ENCODE data around the gene SEMA3G.

SEMA3G gene

DNA sequence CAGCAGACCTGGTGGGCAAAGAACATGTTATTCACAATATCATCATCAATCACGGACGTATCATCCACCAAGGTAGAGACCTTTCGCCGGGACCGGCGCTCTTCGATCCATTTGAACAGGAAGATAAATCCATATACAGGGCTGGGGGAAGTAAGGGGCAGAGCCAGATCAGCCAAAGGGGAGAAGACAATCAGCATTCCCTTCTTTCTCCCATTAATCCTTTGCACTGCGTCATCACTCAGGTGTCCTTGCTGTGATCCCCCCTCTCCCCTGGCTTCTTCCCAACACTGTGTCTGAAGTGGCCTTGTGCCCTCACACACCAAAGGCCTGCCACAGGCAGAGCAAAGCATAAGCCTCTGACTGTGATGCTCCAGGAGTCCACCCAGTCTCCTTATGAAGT lies 36.4 kb downstream of the SEMA3G start:
- no peak for DNase-seq (ENCODE audit: low spot score)

DNA sequence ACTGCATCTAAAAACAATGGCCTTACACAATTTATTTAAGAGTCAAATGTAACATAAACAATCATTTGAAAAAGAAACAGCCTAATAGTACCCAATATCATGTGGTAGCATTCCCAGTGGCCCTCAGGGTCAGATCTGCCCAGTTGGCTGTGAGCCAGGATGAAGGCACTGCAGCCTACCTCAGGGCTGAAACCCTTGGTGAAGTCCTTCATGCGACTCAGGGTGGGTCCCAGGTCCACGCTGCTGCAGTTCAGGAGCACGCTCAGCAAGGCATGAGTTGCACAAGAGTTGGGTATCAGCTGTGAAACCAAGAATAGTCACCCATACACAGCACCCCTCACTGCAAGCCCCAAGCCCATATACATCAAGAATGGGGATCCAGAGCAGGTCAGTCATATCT lies 37.1 kb downstream of the SEMA3G start:
- DNase-seq (ENCODE audit: low spot score), result peak; percentile 36

DNA sequence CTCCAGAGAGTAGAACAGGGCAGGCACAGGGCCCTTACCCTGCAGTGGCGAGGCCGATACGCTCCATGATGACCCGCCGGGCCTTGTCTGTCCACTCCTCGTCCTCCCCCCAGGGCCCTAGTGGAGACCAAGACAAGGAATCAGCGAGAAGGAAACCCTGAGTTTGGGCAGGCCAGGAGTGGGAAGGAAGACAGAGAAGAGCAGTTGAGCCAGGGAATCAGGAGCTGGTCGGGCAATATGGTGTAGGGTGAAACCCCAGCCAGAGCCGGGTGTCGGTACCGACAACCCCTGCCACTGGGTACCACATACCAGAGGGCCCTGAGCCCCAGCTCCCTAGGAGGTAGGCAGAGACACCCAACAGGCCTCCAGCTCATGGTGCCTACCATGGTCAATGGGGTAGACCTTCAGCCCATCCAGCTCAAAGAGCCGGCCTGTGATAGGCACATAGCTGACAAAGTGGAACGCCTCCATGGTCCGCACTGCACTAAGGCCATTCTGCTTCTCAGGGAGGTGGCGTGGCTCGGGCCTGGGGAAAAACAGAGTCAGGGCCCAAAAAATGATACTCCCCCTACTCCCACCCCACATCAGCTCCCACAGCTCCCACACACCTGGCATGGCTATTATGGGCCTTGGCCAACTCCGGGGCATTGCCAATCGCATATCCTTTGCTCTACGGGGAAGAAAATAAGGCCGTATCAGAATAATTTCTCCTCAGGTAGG lies 38.0 kb downstream of the SEMA3G start:
- DNase-seq (ENCODE audit: low spot score), result no peak

DNA sequence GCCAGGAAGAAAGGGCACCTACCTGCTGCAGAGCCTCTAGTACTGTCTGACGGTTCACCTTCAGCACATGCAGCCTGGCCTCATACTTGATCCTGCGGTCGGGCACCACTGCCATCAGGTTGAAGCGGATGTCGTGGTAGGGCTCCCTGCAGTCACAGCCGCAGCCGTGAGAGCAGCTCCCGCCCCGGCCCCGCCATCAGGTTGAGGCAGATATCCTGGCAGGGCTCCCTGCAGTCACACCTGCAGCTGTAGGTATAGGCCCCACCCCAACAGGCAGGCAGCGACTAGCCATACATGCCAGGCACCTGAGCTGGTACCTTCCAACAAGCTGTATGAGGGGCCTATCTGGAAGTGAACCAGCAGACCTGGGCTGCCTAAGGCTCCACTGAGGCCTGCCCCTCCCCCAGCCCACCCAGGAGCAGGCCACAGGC lies 38.7 kb downstream of the SEMA3G start:
- no peak for DNase-seq (ENCODE audit: low spot score)

DNA sequence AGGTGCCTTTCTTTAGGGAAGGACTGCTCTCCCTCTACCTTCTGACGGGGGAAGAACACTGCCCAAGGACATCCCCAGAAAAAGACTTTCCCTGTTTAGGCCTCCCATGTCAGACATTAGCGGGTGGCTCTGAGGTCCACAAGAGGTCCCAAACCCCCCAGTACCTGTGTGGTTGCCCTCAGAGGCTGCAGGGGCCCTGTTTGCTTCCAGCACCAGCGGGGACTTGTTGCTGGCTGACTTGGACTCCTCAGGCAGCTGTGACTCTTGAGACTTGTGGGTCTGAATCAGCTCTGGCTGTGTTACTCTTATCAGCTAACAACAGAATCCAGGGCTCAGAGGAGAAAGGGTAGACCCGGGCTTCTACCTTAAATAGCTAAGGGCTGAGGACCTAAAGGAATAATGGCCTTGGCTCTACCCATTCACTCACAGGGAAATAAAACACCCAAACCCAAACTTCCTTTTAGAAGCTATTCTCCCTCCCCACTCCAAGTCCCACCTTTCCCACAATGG lies 39.2 kb downstream of the SEMA3G start:
- DNase-seq (ENCODE audit: low spot score), result peak; percentile 82

DNA sequence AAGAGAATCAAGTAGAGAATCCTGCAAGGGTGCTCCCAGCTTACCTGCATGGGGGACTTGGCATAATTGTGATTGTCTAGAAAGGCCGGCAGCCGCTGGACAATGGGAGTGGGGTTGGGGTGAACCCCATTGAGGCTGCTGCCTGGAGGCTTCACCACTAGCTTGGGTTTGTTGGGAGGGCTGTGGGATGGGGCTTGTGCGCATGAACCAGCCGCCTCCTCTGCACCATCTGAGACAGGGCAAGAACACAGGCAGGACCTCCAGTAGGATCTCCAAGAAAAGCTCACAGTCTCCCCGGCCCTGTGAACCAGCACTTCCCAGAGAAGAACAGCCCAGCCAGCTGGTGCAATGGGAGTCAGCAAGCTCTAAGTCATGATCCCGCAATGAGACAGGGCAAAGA lies 39.8 kb downstream of the SEMA3G start:
- no peak for DNase-seq (ENCODE audit: low spot score)

DNA sequence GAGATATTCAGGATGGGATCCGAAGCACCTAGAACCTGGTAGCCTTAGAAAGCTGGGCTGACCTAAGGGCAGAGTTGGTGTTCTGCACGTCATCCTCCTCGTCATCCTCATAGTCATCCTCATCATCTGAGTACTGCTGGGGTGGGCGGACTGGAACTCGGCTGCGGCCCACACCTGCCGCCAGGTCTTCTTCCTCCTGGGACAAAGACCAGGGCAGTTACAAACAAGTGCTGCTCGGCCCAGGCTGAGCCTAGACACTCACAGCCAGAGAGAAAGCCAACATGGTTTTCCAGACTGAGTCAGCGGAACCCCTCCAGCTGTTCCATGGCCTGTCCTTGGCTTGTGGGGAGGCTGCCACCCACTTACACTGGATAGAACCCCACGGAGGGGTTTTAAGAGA lies 40.5 kb downstream of the SEMA3G start:
- no peak for DNase-seq (ENCODE audit: low spot score)

DNA sequence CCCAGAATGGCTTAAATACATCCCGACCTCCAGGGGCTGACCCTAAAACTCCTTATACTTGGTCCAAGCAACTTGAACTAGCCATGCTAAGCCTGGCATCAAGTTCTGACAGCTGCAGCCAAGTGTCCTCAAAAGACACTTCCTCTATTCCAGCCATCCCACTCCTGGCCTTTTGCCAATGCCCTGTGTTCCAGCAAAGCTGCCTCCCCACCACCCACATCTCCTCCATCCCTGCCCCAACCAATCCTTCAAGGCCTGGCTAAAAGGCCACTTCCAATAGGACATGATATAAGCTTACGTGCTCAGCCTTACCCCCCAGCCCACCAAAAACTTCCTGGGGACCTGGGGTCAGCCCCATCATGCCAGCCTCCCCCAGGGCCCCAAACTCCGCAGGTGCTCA lies 40.9 kb downstream of the SEMA3G start:
- DNase-seq (ENCODE audit: low spot score), result no peak

DNA sequence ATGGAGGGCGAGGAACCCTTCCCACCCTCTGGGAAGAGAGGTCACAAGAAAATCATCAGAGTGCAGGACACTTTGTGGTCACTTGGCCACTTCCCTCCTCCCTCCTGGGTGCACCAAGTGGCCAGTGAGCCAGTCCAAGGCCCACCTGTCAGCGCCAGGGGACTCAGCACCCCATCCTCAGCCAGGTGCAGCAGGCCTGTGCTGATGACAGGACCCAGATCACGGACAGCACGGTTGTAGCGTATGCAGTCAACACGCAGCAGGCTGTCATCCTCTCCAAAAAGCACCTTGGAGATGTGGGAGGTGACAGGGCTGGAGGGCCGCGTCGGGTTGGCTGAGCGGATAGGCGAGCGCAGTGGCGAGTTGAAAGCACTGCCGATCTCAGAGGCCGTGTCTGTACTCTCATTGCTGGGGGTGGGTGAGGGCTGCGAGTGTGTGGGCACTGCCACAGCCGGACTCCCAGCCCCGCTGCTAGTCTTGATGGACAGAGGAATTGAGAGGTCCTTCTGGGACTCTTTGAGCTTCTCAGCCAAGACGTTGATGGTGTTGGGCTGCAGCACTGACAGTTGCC lies 41.5 kb downstream of the SEMA3G start:
- no peak for DNase-seq (ENCODE audit: low spot score)

DNA sequence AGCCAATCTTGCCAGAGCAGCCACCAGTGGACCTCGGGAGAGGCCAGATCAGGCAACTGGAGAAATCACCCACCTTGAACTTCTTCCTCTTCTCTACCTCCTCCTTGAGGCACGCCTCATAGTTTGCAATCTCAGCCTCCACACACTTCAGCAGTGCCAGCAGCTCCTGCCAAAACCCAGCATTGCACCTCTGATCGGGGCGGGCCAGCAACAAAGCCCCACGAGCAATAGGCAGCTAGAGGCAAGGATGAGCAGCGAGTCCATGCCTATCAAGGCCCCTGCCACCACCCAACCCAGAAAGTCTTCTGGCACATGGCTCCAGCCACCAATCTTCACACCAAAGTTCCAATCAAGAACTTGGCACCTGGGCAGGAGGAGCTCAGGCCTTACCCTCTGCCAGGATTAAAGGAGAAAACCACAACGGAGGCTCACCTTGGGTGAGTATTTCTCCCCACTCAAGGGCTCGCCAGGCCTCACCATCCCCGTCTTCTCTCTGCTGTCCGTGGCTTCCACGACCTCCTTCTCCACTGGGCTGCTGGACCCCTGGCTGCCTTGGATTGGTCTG lies 42.1 kb downstream of the SEMA3G start:
- DNase-seq (ENCODE audit: low spot score), result peak; percentile 27

DNA sequence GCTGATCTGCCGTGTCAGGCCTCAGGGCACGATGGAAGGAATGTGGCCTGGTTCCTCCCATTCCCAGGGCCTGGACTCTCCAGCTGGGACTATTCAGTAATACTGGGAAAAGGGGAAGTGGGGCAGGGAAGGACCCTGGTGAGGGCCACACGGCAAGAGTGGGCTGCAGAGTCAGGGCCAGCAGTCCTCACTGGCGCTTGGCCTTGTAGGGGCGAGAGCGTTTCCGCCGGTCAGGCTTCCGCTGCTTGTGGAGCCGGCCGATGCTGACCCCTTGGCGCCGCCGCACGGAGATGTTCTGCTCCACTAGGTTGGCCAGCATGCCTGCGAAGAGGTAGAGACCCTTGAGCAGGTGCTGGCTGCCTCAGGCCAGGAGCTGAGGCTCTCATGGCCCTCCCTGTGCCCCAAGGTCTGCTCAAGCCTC lies 42.8 kb downstream of the SEMA3G start:
- no peak for DNase-seq (ENCODE audit: low spot score)

DNA sequence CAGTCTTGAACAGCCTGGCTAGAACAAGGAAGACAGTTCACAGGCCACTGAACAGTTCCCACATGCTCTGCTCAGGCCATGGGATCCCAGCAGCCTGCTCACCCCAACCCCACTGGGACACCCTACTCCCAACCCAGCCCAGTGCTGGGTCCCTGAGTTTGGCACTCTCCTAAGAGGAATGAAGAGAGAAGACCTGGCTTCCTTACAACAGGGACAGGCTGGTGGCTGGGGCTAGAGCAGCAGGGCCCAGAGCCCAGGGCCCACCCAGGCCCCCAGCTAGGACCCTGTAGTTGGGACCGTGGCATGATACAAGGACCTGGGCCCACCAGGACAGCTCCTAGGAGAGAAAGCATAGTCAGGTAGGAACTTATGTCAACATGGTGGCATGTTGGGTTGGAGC lies 43.4 kb downstream of the SEMA3G start:
- DNase-seq (ENCODE audit: low spot score), result no peak

DNA sequence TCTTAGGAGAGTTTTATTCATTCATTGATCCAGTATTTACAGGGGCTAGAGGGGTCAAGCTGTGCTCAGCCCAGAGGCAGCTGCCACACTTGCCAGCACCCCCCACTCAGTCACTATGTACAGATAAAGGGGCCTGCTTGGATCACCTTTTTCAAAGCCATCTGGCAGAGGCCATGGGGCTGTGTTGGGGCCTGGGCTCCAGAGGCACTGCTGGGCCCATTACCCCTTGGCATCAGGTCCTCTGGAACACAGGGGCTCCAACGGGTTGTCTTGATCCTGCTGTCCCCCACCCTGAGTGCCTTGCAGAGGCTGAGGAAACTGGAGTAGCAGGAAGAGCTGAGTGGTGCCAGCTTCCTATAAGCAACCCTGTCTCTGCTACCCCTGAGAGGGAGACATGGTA lies 43.9 kb downstream of the SEMA3G start:
- no peak for DNase-seq (ENCODE audit: low spot score)

DNA sequence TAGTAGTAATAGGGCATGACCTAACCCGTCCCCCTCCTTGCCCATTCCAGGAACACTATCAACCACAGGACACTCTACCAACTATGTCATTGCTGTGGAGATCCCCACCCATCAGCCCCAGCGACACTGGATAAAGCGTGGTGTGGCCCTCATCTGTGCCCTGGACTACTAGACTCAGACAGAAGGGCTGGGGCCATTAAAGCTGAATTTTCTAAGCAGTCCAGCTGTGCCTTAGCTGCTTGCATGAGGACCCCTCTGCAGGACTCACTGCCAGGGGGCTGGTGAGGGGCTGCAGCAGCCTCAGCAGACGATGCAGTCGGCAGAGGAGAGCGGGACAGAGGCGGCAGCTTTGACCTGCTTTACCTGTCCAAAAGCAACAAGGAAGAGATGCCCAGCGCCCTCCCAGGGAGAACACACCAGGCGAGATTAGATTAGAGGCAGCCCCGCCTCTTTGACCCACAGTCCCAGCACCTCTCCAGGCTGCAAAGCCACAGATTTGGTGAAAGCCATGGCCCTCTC lies 44.6 kb downstream of the SEMA3G start:
- peak; percentile 87 for DNase-seq (ENCODE audit: low spot score)

DNA sequence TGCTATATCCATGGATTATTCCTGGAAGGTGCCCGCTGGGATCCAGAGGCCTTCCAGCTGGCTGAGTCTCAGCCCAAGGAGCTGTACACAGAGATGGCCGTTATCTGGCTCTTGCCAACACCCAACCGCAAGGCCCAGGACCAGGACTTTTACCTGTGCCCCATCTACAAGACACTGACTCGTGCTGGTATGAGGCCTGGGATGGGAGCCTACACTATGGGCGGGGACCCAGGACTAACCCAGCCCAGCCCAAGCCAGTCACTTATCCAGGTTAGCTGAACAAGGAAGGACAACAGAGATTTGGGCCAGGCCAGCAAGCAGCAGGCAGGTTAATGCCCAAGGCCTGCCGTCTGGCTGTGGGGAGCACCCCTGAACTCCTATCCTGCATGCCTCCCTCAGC lies 45.3 kb downstream of the SEMA3G start:
- DNase-seq (ENCODE audit: low spot score), result peak; percentile 44

DNA sequence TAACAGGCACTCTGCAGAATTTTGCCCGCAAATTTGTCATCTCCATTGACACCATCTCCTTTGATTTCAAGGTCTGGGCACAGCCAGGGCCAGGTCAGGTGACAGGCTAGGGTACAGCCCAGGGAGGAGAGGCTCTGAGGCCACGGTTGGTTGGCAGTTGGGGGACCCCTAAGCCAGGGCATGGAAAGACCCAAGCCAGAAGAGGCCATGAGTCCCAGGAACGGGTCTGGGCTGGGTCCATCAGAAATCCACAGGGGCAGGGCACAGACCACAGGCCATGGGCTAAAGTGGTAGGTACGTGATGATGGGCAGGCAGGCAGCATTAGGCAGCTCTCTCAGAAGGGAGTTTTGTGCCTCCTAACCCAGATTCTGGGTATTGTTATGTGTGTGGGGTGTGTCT lies 45.8 kb downstream of the SEMA3G start:
- DNase-seq (ENCODE audit: low spot score), result no peak

DNA sequence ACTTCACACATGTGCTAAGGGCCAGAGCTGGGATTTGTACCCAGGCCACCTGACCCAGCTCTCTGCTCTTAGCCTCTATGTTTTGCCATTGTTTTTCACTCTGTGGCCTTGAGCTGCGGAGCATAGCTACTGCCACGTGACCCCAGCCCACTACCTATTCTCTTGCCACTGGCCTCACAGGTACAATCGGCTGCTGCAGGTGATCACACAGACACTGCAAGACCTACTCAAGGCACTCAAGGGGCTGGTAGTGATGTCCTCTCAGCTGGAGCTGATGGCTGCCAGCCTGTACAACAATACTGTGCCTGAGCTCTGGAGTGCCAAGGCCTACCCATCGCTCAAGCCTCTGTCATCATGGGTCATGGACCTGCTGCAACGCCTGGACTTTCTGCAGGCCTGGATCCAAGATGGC lies 46.2 kb downstream of the SEMA3G start:
- no peak for DNase-seq (ENCODE audit: low spot score)

DNA sequence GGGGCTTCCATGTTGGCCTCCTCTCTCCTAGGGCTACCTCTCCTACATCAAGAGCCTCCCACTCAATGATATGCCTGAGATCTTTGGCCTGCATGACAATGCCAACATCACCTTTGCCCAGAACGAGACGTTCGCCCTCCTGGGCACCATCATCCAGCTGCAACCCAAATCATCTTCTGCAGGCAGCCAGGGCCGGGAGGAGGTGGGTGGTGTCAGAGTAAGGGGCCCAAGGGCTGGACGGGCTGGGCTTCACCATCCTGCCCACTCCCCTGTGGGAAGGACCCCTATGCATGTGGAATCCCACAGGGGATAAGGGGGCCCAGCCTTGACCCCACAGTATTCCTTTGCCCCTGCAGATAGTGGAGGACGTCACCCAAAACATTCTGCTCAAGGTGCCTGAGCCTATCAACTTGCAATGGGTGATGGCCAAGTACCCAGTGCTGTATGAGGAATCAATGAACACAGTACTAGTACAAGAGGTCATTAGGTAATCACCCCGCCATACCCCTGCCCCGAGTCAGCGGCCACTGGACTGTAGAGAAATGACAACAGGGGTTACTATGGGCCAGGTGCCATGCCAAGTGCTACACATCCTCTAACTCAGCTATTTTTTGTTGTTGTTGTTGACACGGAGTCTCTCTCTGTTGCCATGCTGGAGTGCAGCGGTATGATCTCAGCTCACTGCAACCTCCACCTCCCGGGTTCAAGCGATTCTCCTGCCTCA lies 47.1 kb downstream of the SEMA3G start:
- DNase-seq (ENCODE audit: low spot score), result no peak

DNA sequence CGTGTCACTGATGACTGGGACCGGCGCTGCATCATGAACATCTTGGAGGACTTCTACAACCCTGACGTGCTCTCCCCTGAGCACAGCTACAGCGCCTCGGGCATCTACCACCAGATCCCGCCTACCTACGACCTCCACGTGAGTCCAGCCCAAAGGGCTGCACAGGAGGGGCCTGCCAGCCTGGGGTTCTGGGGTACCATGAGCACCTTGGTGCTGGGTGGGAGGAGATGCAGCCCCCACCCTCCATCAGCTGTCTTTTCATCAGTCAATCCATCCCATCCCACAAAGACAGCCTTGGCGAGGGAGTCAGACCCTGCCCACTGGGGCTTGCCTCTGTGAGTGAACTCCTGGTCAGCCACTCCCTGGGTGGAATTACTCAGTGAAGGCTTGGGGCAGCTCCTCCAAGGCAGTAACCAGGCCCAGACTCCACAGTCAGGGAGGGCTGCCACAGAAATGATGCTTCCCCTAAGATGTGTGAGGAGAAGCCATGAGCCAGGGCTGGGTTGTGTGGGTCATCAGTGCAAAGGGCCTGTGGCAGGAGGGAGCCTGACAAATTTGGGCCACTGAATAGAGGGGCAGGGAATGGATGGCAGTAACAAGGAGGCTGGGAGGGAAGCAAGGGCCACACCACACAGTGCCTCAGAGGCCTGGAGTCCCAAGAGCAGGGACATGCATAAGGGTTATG lies 47.9 kb downstream of the SEMA3G start:
- no peak for DNase-seq (ENCODE audit: low spot score)

DNA sequence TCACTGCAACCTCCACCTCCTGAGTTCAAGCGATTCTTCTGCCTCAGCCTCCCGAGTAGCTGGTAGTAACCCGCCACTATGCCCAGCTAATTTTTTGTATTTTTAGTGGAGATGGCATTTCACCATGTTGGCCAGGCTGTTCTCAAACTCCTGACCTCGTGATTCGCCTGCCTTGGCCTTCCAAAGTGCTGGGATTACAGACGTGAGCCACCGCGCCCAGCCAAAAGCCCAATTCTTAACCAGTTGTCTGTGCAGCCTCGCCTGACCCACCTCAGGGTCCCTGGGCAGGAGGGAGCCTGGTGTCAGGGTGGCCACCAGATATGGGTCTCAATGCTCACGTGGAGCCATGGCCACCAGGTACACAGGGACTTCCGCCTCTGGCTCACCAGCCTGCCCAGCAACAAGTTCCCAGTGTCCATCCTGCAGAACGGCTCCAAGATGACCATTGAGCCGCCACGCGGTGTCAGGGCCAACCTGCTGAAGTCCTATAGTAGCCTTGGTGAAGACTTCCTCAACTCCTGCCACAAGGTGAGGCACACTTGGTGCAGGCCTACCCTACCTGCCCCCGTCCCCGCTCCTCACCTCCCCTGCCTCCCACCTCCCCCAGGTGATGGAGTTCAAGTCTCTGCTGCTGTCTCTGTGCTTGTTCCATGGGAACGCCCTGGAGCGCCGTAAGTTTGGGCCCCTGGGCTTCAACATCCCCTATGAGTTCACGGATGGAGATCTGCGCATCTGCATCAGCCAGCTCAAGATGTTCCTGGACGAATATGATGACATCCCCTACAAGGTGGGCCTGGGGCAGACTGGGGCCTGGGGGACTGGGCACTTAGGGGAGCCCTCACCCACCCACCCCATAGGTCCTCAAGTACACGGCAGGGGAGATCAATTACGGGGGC lies 48.6 kb downstream of the SEMA3G start:
- DNase-seq (ENCODE audit: low spot score), result no peak

DNA sequence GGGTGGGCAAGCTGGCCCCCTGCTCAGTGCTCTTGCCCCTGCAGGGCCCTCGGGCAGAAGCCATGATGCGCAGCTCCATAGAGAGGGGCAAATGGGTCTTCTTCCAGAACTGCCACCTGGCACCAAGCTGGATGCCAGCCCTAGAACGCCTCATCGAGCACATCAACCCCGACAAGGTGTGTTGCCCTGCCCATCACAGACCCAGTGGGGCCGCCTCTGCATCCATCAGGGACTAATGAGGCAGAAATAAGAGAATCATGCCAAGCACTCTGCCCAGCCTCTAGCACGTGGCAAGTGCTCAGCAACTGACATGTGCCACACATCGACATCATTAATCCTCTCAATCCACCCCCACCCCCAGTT lies 49.4 kb downstream of the SEMA3G start:
- no peak for DNase-seq (ENCODE audit: low spot score)
